Measurements from ENCODE around the gene RUVBL2. TPM values are rescaled to one million over a fixed set of nuclear protein-coding genes. Genes with fewer than 3 reads are reported as not detected.
"Not testable (repeated sequence)": the region's sequence is repeated elsewhere in the genome, so short reads cannot be mapped to it uniquely, and the experiment has no call there.

Gene RUVBL2
- total and polyA plus RNA-seq, 4 donors: 80.4 to 109 (median 104) TPM

DNA sequence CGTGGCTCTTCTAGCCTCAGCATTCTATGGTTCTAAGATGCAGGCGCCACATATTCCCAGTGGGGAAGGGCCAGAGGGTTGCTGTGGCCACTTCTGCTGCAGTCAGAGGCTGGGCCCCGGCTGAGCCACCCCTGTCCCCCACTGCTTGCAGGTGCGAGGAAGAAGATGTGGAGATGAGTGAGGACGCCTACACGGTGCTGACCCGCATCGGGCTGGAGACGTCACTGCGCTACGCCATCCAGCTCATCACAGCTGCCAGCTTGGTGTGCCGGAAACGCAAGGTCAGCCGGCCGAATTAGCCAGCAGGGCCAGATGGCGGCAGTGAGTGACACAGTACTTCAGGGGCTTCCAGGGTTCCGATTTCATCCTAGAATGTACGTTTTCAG lies 21.2 kb downstream of the RUVBL2 start:
- DNase-seq (ENCODE audit: low read depth in 4 of 6, low spot score in 6 of 6): no peak
- 97% methylated on average over 18 of the region's 18 CpGs for WGBS (ENCODE audit: insufficient coverage)
- no peak overlapping the region for H3K4me3 ChIP-seq (ENCODE audit: low read depth, low read length)
- H3K4me1 ChIP-seq (ENCODE audit: control insufficient read depth, insufficient read depth, low read length): peaks cover 28% of the 10 kb centered on the region
- no peaks in the 10 kb centered on the region for H3K9me3 ChIP-seq (ENCODE audit: control insufficient read depth, insufficient read depth, low read length)
- peaks cover 28% of the 10 kb centered on the region for H3K27me3 ChIP-seq (ENCODE audit: control insufficient read depth, insufficient read depth, low read length)
- H3K27ac ChIP-seq (ENCODE audit: low read depth, low read length): no peak overlapping the region
- peaks cover 67% of the 10 kb centered on the region for H3K36me3 ChIP-seq (ENCODE audit: control insufficient read depth, insufficient read depth, low read length)

DNA sequence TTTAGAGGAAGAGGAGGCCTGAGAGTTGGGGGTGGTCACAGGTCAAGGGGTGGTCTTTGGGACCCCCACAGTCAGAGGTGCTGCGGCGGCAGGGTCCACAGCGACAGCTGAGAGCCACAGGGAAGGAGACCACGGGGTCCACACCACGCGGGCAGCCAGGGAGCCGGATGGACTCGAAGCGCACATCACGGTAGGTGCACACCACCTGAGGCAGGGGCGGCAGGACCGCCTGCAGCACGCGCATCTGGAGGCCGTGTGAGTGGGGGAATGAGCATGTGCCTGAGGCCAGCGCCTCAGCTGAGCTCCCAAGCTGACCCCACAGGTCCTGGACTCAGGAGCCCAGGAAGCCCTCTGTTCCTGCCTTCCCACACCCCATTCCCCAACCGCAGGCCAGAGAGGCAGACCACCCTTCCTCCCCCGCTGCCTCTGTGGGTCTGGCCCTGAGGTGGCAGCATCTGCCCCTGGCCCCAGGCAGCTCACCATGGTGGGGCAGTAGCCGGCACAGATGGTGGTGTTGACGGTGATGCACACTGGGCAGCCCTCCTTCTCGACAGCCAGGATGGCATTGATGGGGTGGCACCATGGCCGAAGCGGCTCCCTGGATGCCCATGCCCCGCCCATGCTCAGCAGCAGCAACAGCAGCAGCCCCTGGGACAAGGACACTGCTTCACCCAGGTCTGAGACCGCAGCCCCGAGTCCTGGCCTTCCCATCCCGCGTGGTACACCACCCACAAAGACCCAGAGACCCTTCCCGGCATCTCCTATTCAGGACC lies 22.6 kb downstream of the RUVBL2 start:
- Histone ChIP-seq H3K27me3 (ENCODE audit: control insufficient read depth, insufficient read depth, low read length) (peaks cover 40% of the 10 kb centered on the region), H3K4me3 (ENCODE audit: low read depth, low read length) (no peak overlapping the region), H3K4me1 (ENCODE audit: control insufficient read depth, insufficient read depth, low read length) (peaks cover 31% of the 10 kb centered on the region), H3K27ac (ENCODE audit: low read depth, low read length) (no peak overlapping the region), H3K9me3 (ENCODE audit: control insufficient read depth, insufficient read depth, low read length) (no peaks in the 10 kb centered on the region), H3K36me3 (ENCODE audit: control insufficient read depth, insufficient read depth, low read length) (peaks cover 53% of the 10 kb centered on the region)
- DNase-seq (ENCODE audit: low read depth in 4 of 6, low spot score in 6 of 6): no peak
- 95% methylated on average over 22 of the region's 29 CpGs for WGBS (ENCODE audit: insufficient coverage)

DNA sequence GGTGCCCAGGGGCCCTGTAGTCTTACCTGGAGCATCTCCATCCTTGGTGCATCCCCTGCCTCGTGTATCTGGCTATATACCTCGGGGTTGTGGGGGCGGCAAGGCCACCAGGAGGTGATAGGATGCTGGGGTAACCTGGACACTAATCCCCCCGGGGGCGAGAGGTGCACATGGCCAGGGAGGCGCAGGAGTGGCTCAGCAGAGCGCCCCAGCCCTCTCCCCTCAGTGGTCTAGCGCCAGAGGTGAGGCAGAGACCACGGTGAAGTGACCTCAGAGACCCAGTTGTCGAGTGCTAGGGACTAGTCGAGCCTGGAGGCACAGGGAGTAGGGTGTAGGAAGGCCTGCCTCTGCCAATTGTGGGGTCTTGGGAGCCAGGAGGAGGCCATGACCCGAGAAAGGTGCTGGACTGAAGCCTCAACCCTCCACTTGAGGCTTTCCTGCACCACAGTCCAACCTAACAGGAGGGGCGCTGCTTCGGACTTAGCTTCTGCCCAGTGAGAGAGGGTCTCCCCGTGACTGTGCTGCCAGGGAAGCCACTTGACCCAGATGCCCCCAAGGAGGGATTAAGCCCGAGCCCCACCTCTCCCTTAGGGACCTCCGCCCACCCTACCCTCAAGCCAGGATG lies 23.5 kb downstream of the RUVBL2 start, which contains the start of gene LHB:
Gene LHB, minus strand, starts transcription at position 51 of the 625 bp plus-strand sequence. Its CDS starts 10 bp downstream, at position 41.
- H3K27me3 ChIP-seq (ENCODE audit: control insufficient read depth, insufficient read depth, low read length): peaks cover 45% of the 10 kb centered on the region
- no peak within 1 kb of the TSS for H3K27ac ChIP-seq (ENCODE audit: low read depth, low read length)
- no peaks in the 10 kb centered on the region for H3K9me3 ChIP-seq (ENCODE audit: control insufficient read depth, insufficient read depth, low read length)
- peaks cover 31% of the 10 kb centered on the region for H3K4me1 ChIP-seq (ENCODE audit: control insufficient read depth, insufficient read depth, low read length)
- peak within 1 kb of the TSS; percentile 29 for H3K4me3 ChIP-seq (ENCODE audit: low read depth, low read length)
- H3K36me3 ChIP-seq (ENCODE audit: control insufficient read depth, insufficient read depth, low read length): peaks cover 44% of the 10 kb centered on the region
- no peak for DNase-seq (ENCODE audit: low read depth in 4 of 6, low spot score in 6 of 6)
- WGBS (ENCODE audit: insufficient coverage): 75% methylated on average over 12 of the region's 17 CpGs

DNA sequence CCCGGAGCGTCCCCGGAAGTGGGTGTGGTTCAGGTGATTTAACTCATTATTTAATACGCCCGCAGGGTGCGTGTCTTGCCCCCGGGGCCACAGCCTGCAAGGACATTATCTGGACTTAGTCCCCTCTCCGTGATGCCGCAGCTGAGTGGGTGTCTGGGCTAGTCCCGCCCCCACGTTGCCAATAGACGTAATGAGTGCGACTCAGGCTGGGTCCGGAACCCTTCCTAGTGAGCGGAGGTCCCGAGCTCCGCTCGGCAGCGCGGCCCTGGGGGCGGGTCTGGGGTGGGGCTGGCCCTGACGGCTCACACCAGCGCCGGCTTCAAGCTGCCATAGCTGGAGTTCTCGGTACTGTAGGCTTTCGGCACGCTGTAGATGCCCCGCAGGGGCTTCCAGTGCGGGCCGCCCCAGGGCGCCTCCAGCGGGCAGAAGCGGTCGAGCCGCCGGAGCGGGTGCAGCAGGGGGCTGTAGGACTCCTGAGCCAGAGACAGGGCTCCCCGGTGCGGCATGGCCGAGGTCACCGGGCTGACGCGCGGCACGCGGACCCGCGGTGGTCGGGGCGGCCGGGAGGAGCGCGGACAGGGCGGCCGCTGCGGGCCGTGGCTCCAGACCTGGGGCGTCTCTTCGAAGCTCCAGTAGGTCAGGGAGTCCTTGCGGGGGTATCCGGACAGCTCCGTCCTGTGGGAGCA lies 24.1 kb downstream of the RUVBL2 start:
- H3K36me3 ChIP-seq (ENCODE audit: control insufficient read depth, insufficient read depth, low read length): peaks cover 37% of the 10 kb centered on the region
- no peaks in the 10 kb centered on the region for H3K9me3 ChIP-seq (ENCODE audit: control insufficient read depth, insufficient read depth, low read length)
- peak in 2 of 6 donors; percentile 20 to 44 for DNase-seq (ENCODE audit: low read depth in 4 of 6, low spot score in 6 of 6)
- peak overlapping the region; percentile 29 for H3K4me3 ChIP-seq (ENCODE audit: low read depth, low read length)
- H3K27ac ChIP-seq (ENCODE audit: low read depth, low read length): no peak overlapping the region
- WGBS (ENCODE audit: insufficient coverage): under 1% methylated on average over 59 of the region's 62 CpGs
- H3K27me3 ChIP-seq (ENCODE audit: control insufficient read depth, insufficient read depth, low read length): peaks cover 45% of the 10 kb centered on the region
- H3K4me1 ChIP-seq (ENCODE audit: control insufficient read depth, insufficient read depth, low read length): peaks cover 31% of the 10 kb centered on the region

DNA sequence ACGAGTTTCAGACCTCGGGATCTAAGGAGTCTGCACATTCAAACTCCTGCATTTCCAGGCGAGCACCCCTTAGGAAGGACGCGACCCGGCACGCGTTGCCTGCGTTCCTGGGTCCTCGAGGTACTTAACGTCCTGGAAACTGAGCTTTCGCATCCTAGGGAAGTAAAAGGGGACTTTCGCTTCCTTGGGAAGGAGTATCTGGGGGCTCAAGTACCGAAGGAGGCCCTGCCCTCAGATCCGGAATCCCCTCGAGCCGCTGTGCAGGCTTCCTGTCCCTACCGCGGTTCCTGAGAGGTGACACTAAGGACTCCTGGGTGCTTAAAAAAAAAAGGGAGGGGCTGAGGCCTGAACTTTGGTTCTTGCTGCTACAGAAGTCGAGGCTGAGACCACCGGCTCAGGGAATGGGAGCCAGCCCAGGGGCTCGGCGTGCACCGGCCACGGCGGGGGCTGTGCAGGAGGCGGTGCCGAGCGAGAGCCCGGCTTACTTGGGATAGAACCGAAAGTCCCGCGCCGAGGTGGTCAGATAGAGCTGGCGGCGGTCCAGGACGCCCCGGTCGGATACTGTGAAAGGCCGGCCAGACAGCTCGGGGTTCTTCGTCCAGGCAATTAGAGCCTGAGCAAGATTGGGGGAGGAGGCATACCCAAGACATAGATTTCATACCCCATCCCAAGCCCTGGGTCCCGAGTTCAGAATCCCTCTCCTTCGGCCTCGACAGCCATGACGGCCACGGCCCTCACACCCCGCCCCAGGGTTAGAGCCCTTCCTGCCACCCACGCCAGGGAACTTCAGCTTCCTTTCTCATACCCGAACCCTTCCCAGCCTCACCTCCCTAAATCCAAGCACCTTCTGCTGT lies 24.9 kb downstream of the RUVBL2 start:
- H3K4me1 ChIP-seq (ENCODE audit: control insufficient read depth, insufficient read depth, low read length): peaks cover 31% of the 10 kb centered on the region
- peak overlapping the region; percentile 9 for H3K4me3 ChIP-seq (ENCODE audit: low read depth, low read length)
- H3K9me3 ChIP-seq (ENCODE audit: control insufficient read depth, insufficient read depth, low read length); H3K27ac ChIP-seq (ENCODE audit: low read depth, low read length): not testable (repeated sequence)
- DNase-seq (ENCODE audit: low read depth in 4 of 6, low spot score in 6 of 6): peak in 1 of 6 donors; percentile 11
- H3K27me3 ChIP-seq (ENCODE audit: control insufficient read depth, insufficient read depth, low read length): peaks cover 45% of the 10 kb centered on the region
- WGBS (ENCODE audit: insufficient coverage): 11% methylated on average over 47 of the region's 50 CpGs
- H3K36me3 ChIP-seq (ENCODE audit: control insufficient read depth, insufficient read depth, low read length): peaks cover 32% of the 10 kb centered on the region

DNA sequence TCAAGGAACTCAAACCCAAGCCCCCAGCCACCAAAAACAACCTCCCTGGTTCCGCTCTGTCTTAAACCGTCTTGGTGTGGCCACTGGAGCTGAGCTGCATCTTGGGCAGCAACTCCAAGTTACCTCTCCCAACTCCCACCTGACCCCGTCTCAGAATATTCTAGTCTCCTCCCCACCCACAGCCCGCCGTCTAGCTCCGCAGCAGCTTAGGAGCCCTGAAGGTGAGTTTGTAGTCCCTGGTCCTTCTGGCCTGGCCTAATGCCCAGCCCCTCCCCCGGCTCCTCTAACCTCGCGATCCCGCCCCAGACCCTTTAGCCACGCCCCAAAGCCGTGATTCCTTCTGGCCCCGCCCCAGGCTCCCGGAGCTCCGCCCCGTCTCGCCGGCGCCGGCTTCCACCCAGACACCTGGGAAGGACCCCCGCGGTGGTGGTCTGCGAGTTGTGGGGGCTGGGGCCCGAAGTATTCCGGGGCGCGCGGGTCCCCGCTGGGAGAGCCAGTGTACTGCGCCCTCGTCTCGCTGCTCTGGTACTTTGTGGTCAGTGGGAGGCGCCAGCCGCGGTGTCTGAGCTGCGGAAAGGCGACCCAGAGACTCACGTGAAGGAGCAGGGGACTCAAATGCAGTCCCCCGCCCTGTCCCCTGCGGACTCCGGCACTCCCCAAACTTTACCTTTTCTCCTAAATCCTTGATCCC lies 25.7 kb downstream of the RUVBL2 start:
- Histone ChIP-seq H3K9me3 (ENCODE audit: control insufficient read depth, insufficient read depth, low read length) (no peaks in the 10 kb centered on the region), H3K36me3 (ENCODE audit: control insufficient read depth, insufficient read depth, low read length) (peaks cover 26% of the 10 kb centered on the region), H3K4me3 (ENCODE audit: low read depth, low read length) (no peak overlapping the region), H3K27ac (ENCODE audit: low read depth, low read length) (no peak overlapping the region), H3K4me1 (ENCODE audit: control insufficient read depth, insufficient read depth, low read length) (peaks cover 31% of the 10 kb centered on the region), H3K27me3 (ENCODE audit: control insufficient read depth, insufficient read depth, low read length) (peaks cover 45% of the 10 kb centered on the region)
- WGBS (ENCODE audit: insufficient coverage): 10% methylated on average over 39 of the region's 41 CpGs
- peak in 1 of 6 donors; percentile 28 for DNase-seq (ENCODE audit: low read depth in 4 of 6, low spot score in 6 of 6)

DNA sequence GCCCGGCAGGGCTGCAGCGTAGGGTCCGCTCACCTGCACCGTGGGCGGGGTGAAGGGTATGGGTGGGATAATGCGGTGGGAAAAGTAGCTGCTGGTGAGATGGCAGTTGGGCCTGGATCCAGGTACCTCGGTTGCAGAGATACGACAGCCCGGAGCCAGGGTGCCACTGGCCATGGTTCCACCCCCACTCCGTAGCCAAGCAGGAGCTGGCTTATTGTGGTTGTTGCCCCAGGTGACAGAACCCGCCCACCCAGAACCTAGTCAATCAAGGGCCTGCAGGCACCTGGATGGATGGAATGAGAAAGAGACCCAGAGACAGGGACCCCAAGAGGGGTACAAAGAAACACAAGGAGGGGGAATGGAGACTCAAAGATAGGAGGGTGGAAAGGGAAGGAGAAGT lies 26.7 kb downstream of the RUVBL2 start:
- no peak for DNase-seq (ENCODE audit: low read depth in 4 of 6, low spot score in 6 of 6)
- Histone ChIP-seq H3K27me3 (ENCODE audit: control insufficient read depth, insufficient read depth, low read length) (peaks cover 45% of the 10 kb centered on the region), H3K4me3 (ENCODE audit: low read depth, low read length) (no peak overlapping the region), H3K4me1 (ENCODE audit: control insufficient read depth, insufficient read depth, low read length) (peaks cover 31% of the 10 kb centered on the region), H3K36me3 (ENCODE audit: control insufficient read depth, insufficient read depth, low read length) (peaks cover 16% of the 10 kb centered on the region), H3K9me3 (ENCODE audit: control insufficient read depth, insufficient read depth, low read length) (no peaks in the 10 kb centered on the region), H3K27ac (ENCODE audit: low read depth, low read length) (no peak overlapping the region)
- 70% methylated on average over 10 of the region's 11 CpGs for WGBS (ENCODE audit: insufficient coverage)

DNA sequence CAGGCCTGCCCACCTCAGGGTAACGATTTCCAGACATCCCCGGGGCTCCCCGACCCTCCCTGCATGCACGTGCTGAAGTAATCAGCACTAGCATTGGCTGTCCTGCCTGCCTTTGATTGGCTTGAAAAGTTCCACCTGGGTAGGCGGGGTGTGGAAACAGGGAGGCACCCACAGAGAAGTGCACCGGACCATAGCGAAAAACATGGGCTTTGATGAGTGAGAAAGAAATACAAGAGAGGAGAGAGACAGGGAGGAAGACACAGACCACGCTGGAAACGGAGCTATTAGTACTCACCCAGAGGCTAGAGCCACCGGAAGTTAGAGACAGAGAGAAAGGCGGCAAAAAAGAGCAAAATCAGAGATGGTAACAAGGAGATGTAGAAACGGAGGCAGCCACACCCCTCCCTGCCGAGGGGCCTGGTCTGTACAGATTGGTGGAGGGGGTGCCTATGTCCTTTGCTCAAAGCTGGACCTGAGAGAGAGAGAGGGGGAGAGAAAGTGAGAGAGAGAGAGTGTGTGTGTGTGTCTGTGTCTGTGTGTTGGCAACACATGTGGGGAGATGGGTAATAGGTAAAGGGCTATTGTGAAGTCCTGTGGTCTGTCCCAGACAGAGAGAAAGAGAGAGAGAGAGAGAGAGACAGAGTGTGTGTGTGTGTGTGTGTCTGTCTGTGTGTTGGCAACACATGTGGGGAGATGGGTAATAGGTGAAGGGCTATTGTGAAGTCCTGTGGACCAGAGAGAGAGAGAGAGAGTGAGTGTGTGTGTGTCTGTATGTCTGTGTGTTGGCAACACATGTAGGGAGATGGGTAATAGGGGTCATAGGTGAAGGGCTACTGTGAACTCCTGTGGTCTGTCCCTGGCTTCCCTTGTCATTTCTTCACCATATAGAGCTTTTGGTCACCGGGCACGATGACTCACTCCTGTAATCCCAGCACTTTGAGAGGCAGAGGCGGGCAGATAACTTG lies 27.5 kb downstream of the RUVBL2 start:
- DNase-seq (ENCODE audit: low read depth in 4 of 6, low spot score in 6 of 6): no peak
- Histone ChIP-seq H3K36me3 (ENCODE audit: control insufficient read depth, insufficient read depth, low read length) (peaks cover 7% of the 10 kb centered on the region), H3K9me3 (ENCODE audit: control insufficient read depth, insufficient read depth, low read length) (no peaks in the 10 kb centered on the region), H3K27ac (ENCODE audit: low read depth, low read length) (no peak overlapping the region), H3K4me1 (ENCODE audit: control insufficient read depth, insufficient read depth, low read length) (peaks cover 31% of the 10 kb centered on the region), H3K27me3 (ENCODE audit: control insufficient read depth, insufficient read depth, low read length) (peaks cover 45% of the 10 kb centered on the region), H3K4me3 (ENCODE audit: low read depth, low read length) (no peak overlapping the region)
- WGBS (ENCODE audit: insufficient coverage): 45% methylated on average over 11 of the region's 16 CpGs

All from spinal cord (tissue), 10 donors.